GM23338 (cell line): ENCODE measurements around the gene EFS. TPM values are rescaled to one million over a fixed set of nuclear protein-coding genes. Genes with fewer than 3 reads are reported as not detected.

Experiments used
- ATAC-seq: fragments of 200-7000 bp; cut with Tn5 transposase; 3 replicates; pipeline ENCODE4 v1.9.1; 2020
- DNase-seq: peaks from one replicate; pipeline ENCODE4 v3.0.0-alpha.2; 2015; ENCODE audit warnings: low spot score
- H2AFZ ChIP-seq: fragments of 200-600 bp; sonication (generic); 2 replicates; pipeline ENCODE4 v1.8.0; 2016; ENCODE audit warnings: antibody characterized with exemption, mild to moderate bottlenecking, moderate library complexity
- H3F3A ChIP-seq: fragments of 200-600 bp; sonication (generic); replicated peaks from 2 replicates; pipeline ENCODE4 v1.8.0; 2017; ENCODE audit warnings: antibody characterized with exemption, mixed run types, low read depth
- H3K27ac ChIP-seq: fragments of 200-600 bp; sonication (generic); 2 replicates; pipeline ENCODE4 v1.6.1; 2016; ENCODE audit warnings: low read depth
- H3K27me3 ChIP-seq: fragments of 200-600 bp; sonication (generic); 2 replicates; pipeline ENCODE4 v1.8.0; 2016; ENCODE audit warnings: mild to moderate bottlenecking, mixed run types, moderate library complexity; ENCODE audit not compliant: insufficient read depth
- H3K36me3 ChIP-seq: fragments of 200-600 bp; sonication (generic); 2 replicates; pipeline ENCODE4 v1.8.0; 2016; ENCODE audit warnings: mild to moderate bottlenecking; ENCODE audit not compliant: insufficient read depth
- H3K4me1 ChIP-seq: fragments of 200-600 bp; sonication (generic); 2 replicates; pipeline ENCODE4 v1.8.0; 2016; ENCODE audit warnings: mild to moderate bottlenecking, moderate library complexity; ENCODE audit not compliant: insufficient read depth
- H3K4me2 ChIP-seq: fragments of 200-600 bp; sonication (generic); 2 replicates; pipeline ENCODE4 v1.7.1; 2017; ENCODE audit warnings: mixed run types
- H3K4me3 ChIP-seq: fragments of 200-600 bp; sonication (generic); 2 replicates; pipeline ENCODE4 v1.6.1; 2016; ENCODE audit warnings: mixed run types
- H3K79me2 ChIP-seq: fragments of 200-600 bp; sonication (generic); replicated peaks from 2 replicates; pipeline ENCODE4 v1.8.0; 2017; ENCODE audit warnings: mild to moderate bottlenecking; ENCODE audit not compliant: insufficient read depth
- H3K9me2 ChIP-seq: fragments of 200-600 bp; sonication (generic); 2 replicates; pipeline ENCODE4 v1.8.0; 2017; ENCODE audit not compliant: insufficient read depth
- H4K20me1 ChIP-seq: fragments of 200-600 bp; sonication (generic); replicated peaks from 2 replicates; pipeline ENCODE4 v1.8.0; 2017; ENCODE audit warnings: mild to moderate bottlenecking; ENCODE audit not compliant: insufficient read depth
- H3K27ac Mint-ChIP-seq: 2 replicates; pipeline ENCODE4 v1.8.0; 2020; ENCODE audit warnings: inconsistent platforms, mild to moderate bottlenecking, moderate library complexity, mixed read lengths
- H3K27me3 Mint-ChIP-seq: 3 replicates; pipeline ENCODE4 v1.8.0; 2022; ENCODE audit warnings: low read depth, mild to moderate bottlenecking, moderate library complexity, mixed read lengths, inconsistent platforms; ENCODE audit not compliant: insufficient read depth, poor library complexity
- H3K36me3 Mint-ChIP-seq: 3 replicates; pipeline ENCODE4 v1.8.0; 2021; ENCODE audit warnings: low read depth, mild to moderate bottlenecking, inconsistent platforms, moderate library complexity, mixed read lengths
- H3K4me1 Mint-ChIP-seq: 3 replicates; pipeline ENCODE4 v1.8.0; 2020; ENCODE audit warnings: mild to moderate bottlenecking, inconsistent platforms, mixed read lengths
- H3K4me3 Mint-ChIP-seq: 3 replicates; pipeline ENCODE4 v1.8.0; 2021; ENCODE audit warnings: moderate library complexity, mild to moderate bottlenecking, inconsistent platforms, mixed read lengths
- H3K9me3 Mint-ChIP-seq: 3 replicates; pipeline ENCODE4 v1.8.0; 2020; ENCODE audit warnings: moderate library complexity, mild to moderate bottlenecking, inconsistent platforms, mixed read lengths
- CREB1 ChIP-seq: fragments of 250-450 bp; sonication (Bioruptor Pico); IDR thresholded peaks from 2 replicates; pipeline ENCODE4 v1.5.0; 2020; ENCODE audit warnings: low read depth, mild to moderate bottlenecking, moderate library complexity
- ETS1 ChIP-seq: IDR thresholded peaks from 2 replicates; pipeline ENCODE4 v1.6.1; 2016; ENCODE audit warnings: antibody characterized with exemption
- EZH2 ChIP-seq: fragments of 200-600 bp; sonication (generic); IDR thresholded peaks from one replicate; pipeline ENCODE4 v1.8.0; 2017; ENCODE audit warnings: antibody characterized with exemption, mild to moderate bottlenecking, low read depth; ENCODE audit not compliant: unreplicated experiment
- EZH2phosphoT487 ChIP-seq: fragments of 200-600 bp; sonication (generic); IDR thresholded peaks from one replicate; pipeline ENCODE4 v1.8.1; 2018; ENCODE audit warnings: antibody characterized with exemption; ENCODE audit not compliant: unreplicated experiment
- POLR2AphosphoS5 ChIP-seq: IDR thresholded peaks from 2 replicates; pipeline ENCODE4 v1.6.1; 2016; ENCODE audit warnings: antibody characterized with exemption, low read depth
- STAT1 ChIP-seq: IDR thresholded peaks from one replicate; pipeline ENCODE4 v1.6.1; 2016; ENCODE audit warnings: antibody characterized with exemption; ENCODE audit not compliant: unreplicated experiment
- ZNF114 ChIP-seq: fragments of 250-450 bp; sonication (Bioruptor Pico); IDR thresholded peaks from 2 replicates; pipeline ENCODE4 v1.5.0; 2020; ENCODE audit warnings: mild to moderate bottlenecking, moderate library complexity
- ZNF331 ChIP-seq: fragments of 250-450 bp; sonication (Bioruptor Pico); IDR thresholded peaks from 2 replicates; pipeline ENCODE4 v1.5.0; 2020; ENCODE audit warnings: low read depth, mild to moderate bottlenecking, moderate library complexity
- polyA plus RNA-seq: library from polyadenylated mRNA; unstranded; fragments of >200 nt; fragmentation: Nextera tagmentation; extraction: Ambion mirVana; gene quantifications from 2 replicates; pipeline ENCODE4 v1.2.1, GENCODE V29; 2016
- total RNA-seq: library from RNA; depleted of rRNA; stranded (reverse); fragments of >200 nt; shearing (Covaris generic); gene quantifications from 2 replicates; pipeline ENCODE4 v1.2.3, GENCODE V29; 2014
- TF ChIP-seq, protein P1 (sequence below): IDR thresholded peaks from one replicate; pipeline ENCODE4 v1.6.1; 2018; ENCODE audit warnings: antibody characterized with exemption; ENCODE audit not compliant: unreplicated experiment
- TF ChIP-seq, protein P2 (sequence below), 2 experiments: fragments of 200-600 bp in 1 of 2; sonication (generic) in 1 of 2; conservative IDR thresholded peaks; 2 replicates each; pipeline versions ENCODE4 v1.5.1 to v1.6.1; 2016 to 2017; ENCODE audit warnings: antibody characterized with exemption in 2 of 2, low read depth in 2 of 2, mild to moderate bottlenecking in 2 of 2, moderate library complexity in 1 of 2

EFS gene
- total and polyA plus RNA-seq, 2 experiments from 2014 or later: 5.1 to 18.9 TPM

DNA sequence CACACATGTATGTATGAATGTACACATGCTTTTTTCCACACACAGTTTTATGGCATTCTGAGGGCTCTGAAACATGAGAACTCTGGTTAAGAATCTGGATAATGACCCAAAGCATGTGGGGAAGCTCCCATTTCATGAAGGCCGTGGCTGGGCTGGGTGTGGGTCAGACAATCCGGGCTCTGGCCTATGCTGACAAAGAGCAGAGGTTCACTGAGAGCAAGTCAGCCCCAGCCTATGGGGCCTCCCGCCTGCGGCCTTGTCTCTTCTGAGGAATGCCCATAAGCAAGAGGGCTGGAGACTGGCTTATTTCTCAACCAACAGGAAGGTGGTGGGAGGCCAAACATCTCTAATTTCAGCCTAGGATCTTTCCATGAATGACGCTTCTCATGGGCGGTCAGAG lies 34.6 kb upstream of the EFS start:
- Histone ChIP-seq H3F3A (no peaks in the 10 kb centered on the region), H3K4me3 (no peak overlapping the region), H2AFZ (no peak overlapping the region), H3K9me2 (no peaks in the 10 kb centered on the region; the same call in 1 of the 2 replicates), H3K79me2 (no peaks in the 10 kb centered on the region), H3K27me3 (no peaks in the 10 kb centered on the region), H3K36me3 (no peaks in the 10 kb centered on the region), H3K4me1 (no peaks in the 10 kb centered on the region), H3K4me2 (no peak overlapping the region), H3K27ac (no peak overlapping the region), H4K20me1 (no peaks in the 10 kb centered on the region)
- Mint-ChIP-seq H3K27ac (no peak overlapping the region), H3K27me3 (peaks cover 10% of the 10 kb centered on the region), H3K9me3 (no peaks in the 10 kb centered on the region; the same call in 2 of the 3 replicates), H3K4me3 (no peak overlapping the region), H3K36me3 (no peaks in the 10 kb centered on the region; the same call in 2 of the 3 replicates), H3K4me1 (peaks cover 3% of the 10 kb centered on the region; the same call in 1 of the 3 replicates)
- DNase-seq (no peak), ATAC-seq (no peak)
- TF ChIP-seq ZNF331 (CRISPR knock-in tag) (no peak), CREB1 (CRISPR knock-in tag) (no peak), STAT1 (no peak), EZH2phosphoT487 (no peak), EZH2 (no peak), ETS1 (no peak), ZNF114 (no peak)
- TF ChIP-seq, protein P1, sequence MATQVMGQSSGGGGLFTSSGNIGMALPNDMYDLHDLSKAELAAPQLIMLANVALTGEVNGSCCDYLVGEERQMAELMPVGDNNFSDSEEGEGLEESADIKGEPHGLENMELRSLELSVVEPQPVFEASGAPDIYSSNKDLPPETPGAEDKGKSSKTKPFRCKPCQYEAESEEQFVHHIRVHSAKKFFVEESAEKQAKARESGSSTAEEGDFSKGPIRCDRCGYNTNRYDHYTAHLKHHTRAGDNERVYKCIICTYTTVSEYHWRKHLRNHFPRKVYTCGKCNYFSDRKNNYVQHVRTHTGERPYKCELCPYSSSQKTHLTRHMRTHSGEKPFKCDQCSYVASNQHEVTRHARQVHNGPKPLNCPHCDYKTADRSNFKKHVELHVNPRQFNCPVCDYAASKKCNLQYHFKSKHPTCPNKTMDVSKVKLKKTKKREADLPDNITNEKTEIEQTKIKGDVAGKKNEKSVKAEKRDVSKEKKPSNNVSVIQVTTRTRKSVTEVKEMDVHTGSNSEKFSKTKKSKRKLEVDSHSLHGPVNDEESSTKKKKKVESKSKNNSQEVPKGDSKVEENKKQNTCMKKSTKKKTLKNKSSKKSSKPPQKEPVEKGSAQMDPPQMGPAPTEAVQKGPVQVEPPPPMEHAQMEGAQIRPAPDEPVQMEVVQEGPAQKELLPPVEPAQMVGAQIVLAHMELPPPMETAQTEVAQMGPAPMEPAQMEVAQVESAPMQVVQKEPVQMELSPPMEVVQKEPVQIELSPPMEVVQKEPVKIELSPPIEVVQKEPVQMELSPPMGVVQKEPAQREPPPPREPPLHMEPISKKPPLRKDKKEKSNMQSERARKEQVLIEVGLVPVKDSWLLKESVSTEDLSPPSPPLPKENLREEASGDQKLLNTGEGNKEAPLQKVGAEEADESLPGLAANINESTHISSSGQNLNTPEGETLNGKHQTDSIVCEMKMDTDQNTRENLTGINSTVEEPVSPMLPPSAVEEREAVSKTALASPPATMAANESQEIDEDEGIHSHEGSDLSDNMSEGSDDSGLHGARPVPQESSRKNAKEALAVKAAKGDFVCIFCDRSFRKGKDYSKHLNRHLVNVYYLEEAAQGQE: no peak

DNA sequence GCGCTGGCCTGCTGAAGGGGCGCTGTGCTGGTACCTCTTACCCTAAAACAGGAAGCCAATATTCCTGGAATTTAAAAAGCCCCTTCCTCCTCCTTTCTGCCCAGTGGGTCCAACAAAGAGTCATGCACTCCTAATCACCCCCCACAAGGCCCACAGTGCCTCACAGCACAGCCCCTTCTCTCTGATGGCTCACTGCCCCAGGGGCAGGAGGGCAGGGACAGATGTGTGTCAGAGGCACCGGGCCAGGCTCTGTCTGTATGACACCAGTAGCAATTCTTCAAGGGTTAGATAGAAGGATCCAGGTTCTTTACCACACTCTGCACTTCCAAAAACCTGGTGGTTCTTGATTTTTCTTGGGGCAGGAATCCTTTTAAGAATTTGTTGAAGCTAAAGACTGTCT lies 34.2 kb upstream of the EFS start:
- Histone ChIP-seq H2AFZ (no peak overlapping the region), H3K79me2 (no peaks in the 10 kb centered on the region), H3K36me3 (no peaks in the 10 kb centered on the region), H3K4me3 (no peak overlapping the region), H4K20me1 (no peaks in the 10 kb centered on the region), H3F3A (no peaks in the 10 kb centered on the region), H3K4me1 (no peaks in the 10 kb centered on the region), H3K4me2 (no peak overlapping the region), H3K27me3 (no peaks in the 10 kb centered on the region), H3K27ac (no peak overlapping the region), H3K9me2 (peaks cover 2% of the 10 kb centered on the region; the same call in 1 of the 2 replicates)
- Mint-ChIP-seq H3K4me3 (no peak overlapping the region), H3K36me3 (no peaks in the 10 kb centered on the region; the same call in 2 of the 3 replicates), H3K9me3 (no peaks in the 10 kb centered on the region; the same call in 2 of the 3 replicates), H3K4me1 (peaks cover 3% of the 10 kb centered on the region; the same call in 1 of the 3 replicates), H3K27me3 (peaks cover 10% of the 10 kb centered on the region), H3K27ac (no peak overlapping the region)
- ATAC-seq (no peak), DNase-seq (no peak)
- TF ChIP-seq ZNF331 (CRISPR knock-in tag) (no peak), EZH2phosphoT487 (no peak), POLR2AphosphoS5 (no peak), CREB1 (CRISPR knock-in tag) (no peak), ETS1 (no peak)
- TF ChIP-seq, protein P2, sequence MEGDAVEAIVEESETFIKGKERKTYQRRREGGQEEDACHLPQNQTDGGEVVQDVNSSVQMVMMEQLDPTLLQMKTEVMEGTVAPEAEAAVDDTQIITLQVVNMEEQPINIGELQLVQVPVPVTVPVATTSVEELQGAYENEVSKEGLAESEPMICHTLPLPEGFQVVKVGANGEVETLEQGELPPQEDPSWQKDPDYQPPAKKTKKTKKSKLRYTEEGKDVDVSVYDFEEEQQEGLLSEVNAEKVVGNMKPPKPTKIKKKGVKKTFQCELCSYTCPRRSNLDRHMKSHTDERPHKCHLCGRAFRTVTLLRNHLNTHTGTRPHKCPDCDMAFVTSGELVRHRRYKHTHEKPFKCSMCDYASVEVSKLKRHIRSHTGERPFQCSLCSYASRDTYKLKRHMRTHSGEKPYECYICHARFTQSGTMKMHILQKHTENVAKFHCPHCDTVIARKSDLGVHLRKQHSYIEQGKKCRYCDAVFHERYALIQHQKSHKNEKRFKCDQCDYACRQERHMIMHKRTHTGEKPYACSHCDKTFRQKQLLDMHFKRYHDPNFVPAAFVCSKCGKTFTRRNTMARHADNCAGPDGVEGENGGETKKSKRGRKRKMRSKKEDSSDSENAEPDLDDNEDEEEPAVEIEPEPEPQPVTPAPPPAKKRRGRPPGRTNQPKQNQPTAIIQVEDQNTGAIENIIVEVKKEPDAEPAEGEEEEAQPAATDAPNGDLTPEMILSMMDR (conservative IDR thresholded peaks at IDR 0.05; ENCODE audit: low read depth in 2 of 2): no peak
